Measurements from ENCODE around the gene SLX4IP. TPM values are rescaled to one million over a fixed set of nuclear protein-coding genes. Genes with fewer than 3 reads are reported as not detected.

SLX4IP gene
- total RNA-seq, 2 experiments from 2014 or later: 7.6 to 8.5 TPM

GRCh38 chr20:10433623-10434466 lies 1.3 kb upstream of the SLX4IP start, which contains the start of gene MKKS:
TSS of gene MKKS (minus strand) at chr20:10434222. CDS start at chr20:10413514, 20,708 bp downstream.
- Mint-ChIP-seq H3K9me3 (no peaks in the 10 kb centered on the region), H3K36me3 (peaks cover 1% of the 10 kb centered on the region), H3K27ac (peak within 1 kb of the TSS; percentile 94), H3K4me3 (peak within 1 kb of the TSS; percentile 98), H3K27me3 (no peaks in the 10 kb centered on the region), H3K4me1 (peaks cover 38% of the 10 kb centered on the region)
- DNase-seq: peak; percentile 86
- POLR2A ChIA-PET: interaction anchor here (0.8 to 2.0 kb wide), 10 partner anchors 11 to 399 kb away, joined by 3 to 11 read pairs (median 4); partner anchors contain the start of genes ANKEF1 and JAG1
- peak; percentile 60 for ATAC-seq (ENCODE audit: low read depth)

- H3K4me1 Mint-ChIP-seq: peaks cover 32% of the 10 kb centered on the region
- POLR2A ChIA-PET: interaction anchor here (0.7 to 2.0 kb wide), 11 partner anchors 10 to 400 kb away, joined by 3 to 11 read pairs (median 4); partner anchors contain the start of genes ANKEF1 and JAG1
- peak overlapping the region; percentile 98 for H3K4me3 Mint-ChIP-seq
These were observed 656 bp upstream of the SLX4IP start for GRCh38 chr20:10434467-10434831.

GRCh38 chr20:10436053-10436699 lies 1.1 kb downstream of the SLX4IP start:
- Mint-ChIP-seq H3K9me3 (no peaks in the 10 kb centered on the region), H3K27me3 (no peaks in the 10 kb centered on the region), H3K4me3 (peak overlapping the region; percentile 98), H3K36me3 (peaks cover under 1% of the 10 kb centered on the region), H3K27ac (no peak overlapping the region), H3K4me1 (peaks cover 26% of the 10 kb centered on the region)
- DNase-seq (no peak), ATAC-seq (ENCODE audit: low read depth) (no peak)
- POLR2A ChIA-PET: interaction anchor here (0.7 kb wide), 1 partner anchor 114 kb away, joined by 3 read pairs; no protein-coding TSS in a partner anchor

More at GRCh38 chr20:10434467-10434831, 656 bp upstream of the SLX4IP start:
- H3K27me3 Mint-ChIP-seq: no peaks in the 10 kb centered on the region
- H3K9me3 Mint-ChIP-seq: no peaks in the 10 kb centered on the region
- peak; percentile 38 for ATAC-seq (ENCODE audit: low read depth)
- peaks cover 1% of the 10 kb centered on the region for H3K36me3 Mint-ChIP-seq
- peak; percentile 67 for DNase-seq
- H3K27ac Mint-ChIP-seq: peak overlapping the region; percentile 94

GRCh38 chr20:10438217-10438616 lies 3.1 kb downstream of the SLX4IP start:
- POLR2A ChIA-PET: interaction anchor here (0.7 kb wide), 1 partner anchor 248 kb away, joined by 10 read pairs; no protein-coding TSS in a partner anchor
- H3K27ac Mint-ChIP-seq: no peak overlapping the region
- H3K4me3 Mint-ChIP-seq: peak overlapping the region; percentile 39
- no peaks in the 10 kb centered on the region for H3K27me3 Mint-ChIP-seq
- DNase-seq: no peak
- no peaks in the 10 kb centered on the region for H3K9me3 Mint-ChIP-seq
- H3K4me1 Mint-ChIP-seq: peaks cover 21% of the 10 kb centered on the region
- ATAC-seq (ENCODE audit: low read depth): no peak
- no peaks in the 10 kb centered on the region for H3K36me3 Mint-ChIP-seq

- POLR2A ChIA-PET: interaction anchor here (1.0 kb wide), 1 partner anchor 10 kb away, joined by 3 read pairs; the partner anchor contains the start of gene MKKS
- H3K27me3 Mint-ChIP-seq: no peaks in the 10 kb centered on the region
- peaks cover 6% of the 10 kb centered on the region for H3K36me3 Mint-ChIP-seq
- no peak for DNase-seq
- ATAC-seq (ENCODE audit: low read depth): no peak
- H3K9me3 Mint-ChIP-seq: no peaks in the 10 kb centered on the region
- H3K4me3 Mint-ChIP-seq: no peak overlapping the region
- peaks cover 22% of the 10 kb centered on the region for H3K4me1 Mint-ChIP-seq
- no peak overlapping the region for H3K27ac Mint-ChIP-seq
These were observed 8.8 kb downstream of the SLX4IP start for GRCh38 chr20:10443936-10444335.

- Mint-ChIP-seq H3K4me3 (no peak overlapping the region), H3K27ac (no peak overlapping the region), H3K27me3 (no peaks in the 10 kb centered on the region), H3K4me1 (peaks cover 25% of the 10 kb centered on the region), H3K9me3 (no peaks in the 10 kb centered on the region), H3K36me3 (peaks cover 10% of the 10 kb centered on the region)
- DNase-seq: no peak
- POLR2A ChIA-PET: interaction anchor here (0.6 kb wide), 1 partner anchor 34 kb away, joined by 3 read pairs; no protein-coding TSS in a partner anchor
- no peak for ATAC-seq (ENCODE audit: low read depth)
These were observed 10.7 kb downstream of the SLX4IP start for GRCh38 chr20:10445758-10446157.

- Mint-ChIP-seq H3K4me3 (peak overlapping the region; percentile 63), H3K27ac (peak overlapping the region; percentile 80), H3K4me1 (peaks cover 25% of the 10 kb centered on the region), H3K9me3 (no peaks in the 10 kb centered on the region), H3K27me3 (no peaks in the 10 kb centered on the region), H3K36me3 (peaks cover 10% of the 10 kb centered on the region)
- POLR2A ChIA-PET: interaction anchor here (0.6 kb wide), 1 partner anchor 13 kb away, joined by 4 read pairs; the partner anchor contains the start of gene MKKS
- ATAC-seq (ENCODE audit: low read depth) (peak; percentile 97), DNase-seq (no peak)
These were observed 11.9 kb downstream of the SLX4IP start for GRCh38 chr20:10447028-10447427.

GRCh38 chr20:10448270-10449156 lies 13.4 kb downstream of the SLX4IP start:
- Mint-ChIP-seq H3K27ac (peak overlapping the region; percentile 72), H3K4me3 (no peak overlapping the region), H3K36me3 (peaks cover 13% of the 10 kb centered on the region), H3K4me1 (peaks cover 29% of the 10 kb centered on the region), H3K9me3 (no peaks in the 10 kb centered on the region), H3K27me3 (no peaks in the 10 kb centered on the region)
- no peak for ATAC-seq (ENCODE audit: low read depth)
- no peak for DNase-seq
- POLR2A ChIA-PET: no interaction called here

- Mint-ChIP-seq H3K27me3 (no peaks in the 10 kb centered on the region), H3K9me3 (no peaks in the 10 kb centered on the region), H3K27ac (no peak overlapping the region), H3K4me3 (no peak overlapping the region), H3K4me1 (peaks cover 33% of the 10 kb centered on the region), H3K36me3 (peaks cover 10% of the 10 kb centered on the region)
- DNase-seq (no peak), ATAC-seq (ENCODE audit: low read depth) (no peak)
- POLR2A ChIA-PET: no interaction called here
These were observed 14.2 kb downstream of the SLX4IP start for GRCh38 chr20:10449270-10449669.

GRCh38 chr20:10453241-10453640 lies 18.1 kb downstream of the SLX4IP start:
- H3K27me3 Mint-ChIP-seq: no peaks in the 10 kb centered on the region
- peak; percentile 43 for DNase-seq
- peak overlapping the region; percentile 73 for H3K4me3 Mint-ChIP-seq
- H3K27ac Mint-ChIP-seq: peak overlapping the region; percentile 75
- peaks cover 19% of the 10 kb centered on the region for H3K4me1 Mint-ChIP-seq
- peaks cover 17% of the 10 kb centered on the region for H3K36me3 Mint-ChIP-seq
- peaks cover 4% of the 10 kb centered on the region for H3K9me3 Mint-ChIP-seq
- POLR2A ChIA-PET: interaction anchor here (1.9 kb wide), 1 partner anchor 19 kb away, joined by 11 read pairs; the partner anchor contains the start of genes MKKS and SLX4IP
- peak; percentile 91 for ATAC-seq (ENCODE audit: low read depth)

- DNase-seq: no peak
- no peak for ATAC-seq (ENCODE audit: low read depth)
- POLR2A ChIA-PET: interaction anchor here (1.9 kb wide), 1 partner anchor 20 kb away, joined by 11 read pairs; the partner anchor contains the start of genes MKKS and SLX4IP
- H3K4me3 Mint-ChIP-seq: peak overlapping the region; percentile 73
- peak overlapping the region; percentile 6 for H3K27ac Mint-ChIP-seq
- peaks cover 25% of the 10 kb centered on the region for H3K36me3 Mint-ChIP-seq
- H3K9me3 Mint-ChIP-seq: peaks cover 5% of the 10 kb centered on the region
- peaks cover 18% of the 10 kb centered on the region for H3K4me1 Mint-ChIP-seq
- H3K27me3 Mint-ChIP-seq: no peaks in the 10 kb centered on the region
These were observed 19.1 kb downstream of the SLX4IP start for GRCh38 chr20:10454151-10454750.

- Mint-ChIP-seq H3K27me3 (no peaks in the 10 kb centered on the region), H3K4me1 (peaks cover 1% of the 10 kb centered on the region), H3K9me3 (peaks cover 10% of the 10 kb centered on the region), H3K4me3 (no peak overlapping the region), H3K36me3 (peaks cover 45% of the 10 kb centered on the region), H3K27ac (no peak overlapping the region)
- POLR2A ChIA-PET: no interaction called here
- ATAC-seq (ENCODE audit: low read depth) (no peak), DNase-seq (no peak)
These were observed 26.4 kb downstream of the SLX4IP start for GRCh38 chr20:10461495-10461894.

Data from activated naive CD8-positive, alpha-beta T cell treated with anti-CD3 and anti-CD28 coated beads, Interleukin-2, amount 10 ng/mL, durations not matched to agents 7 days and 5 days (primary cell).